ENCODE measurements around the gene FAM20B. TPM values are rescaled to one million over a fixed set of nuclear protein-coding genes. Genes with fewer than 3 reads are reported as not detected.
"Not testable (repeated sequence)": the region's sequence is repeated elsewhere in the genome, so short reads cannot be mapped to it uniquely, and the experiment has no call there.

FAM20B gene
- total RNA-seq = 10 to 100 TPM; 33.1 to 59.0 TPM
- 10 to 100 TPM; 35.4 to 43.6 TPM for polyA plus RNA-seq (ENCODE audit: insufficient read length in 2 of 2)
- long read RNA-seq, donor 1, full-length matches to known transcripts = 1 of 1 reads
- long read RNA-seq, donor 1, partial matches to known transcripts = 0 of 1 reads
- long read RNA-seq, donor 1, other reads (novel, unspliced or antisense) = 0 of 1 reads
- long read RNA-seq, donor 2 = 0 reads
- long read RNA-seq, donor 3, full-length matches to known transcripts = 4 of 4 reads
- long read RNA-seq, donor 3, partial matches to known transcripts = 0 of 4 reads
- long read RNA-seq, donor 3, other reads (novel, unspliced or antisense) = 0 of 4 reads
- long read RNA-seq, donor 4, full-length matches to known transcripts = 1 of 10 reads
- long read RNA-seq, donor 4, partial matches to known transcripts = 9 of 10 reads
- long read RNA-seq, donor 4, other reads (novel, unspliced or antisense) = 0 of 10 reads

- H3K27ac ChIP-seq (ENCODE audit: low read depth, low read length) = peak within 1 kb of the TSS; percentile 75
- peak; percentile 60 to 97 (median 84) for DNase-seq (ENCODE audit: low read depth in 4 of 6, low spot score in 6 of 6)
- no peaks in the 10 kb centered on the region for H3K27me3 ChIP-seq (ENCODE audit: control insufficient read depth, insufficient read depth, low read length)
- H3K36me3 ChIP-seq (ENCODE audit: control insufficient read depth, insufficient read depth, low read length) = no peaks in the 10 kb centered on the region
- peak within 1 kb of the TSS; percentile 71 for H3K4me3 ChIP-seq (ENCODE audit: low read depth, low read length)
- 2% methylated on average over 45 of the region's 58 CpGs for WGBS (ENCODE audit: insufficient coverage)
- peaks cover 13% of the 10 kb centered on the region for H3K4me1 ChIP-seq (ENCODE audit: control insufficient read depth, insufficient read depth, low read length)
- H3K9me3 ChIP-seq (ENCODE audit: control insufficient read depth, insufficient read depth, low read length) = no peaks in the 10 kb centered on the region
Measured at GRCh38 chr1:179025125-179025974, at the start of gene FAM20B. TSS of gene FAM20B (plus strand) at chr1:179025894. CDS start at chr1:179043848, 17,954 bp downstream.

- no peak for DNase-seq (ENCODE audit: low read depth in 4 of 6, low spot score in 6 of 6)
- H3K27me3 ChIP-seq (ENCODE audit: control insufficient read depth, insufficient read depth, low read length) = no peaks in the 10 kb centered on the region
- H3K27ac ChIP-seq (ENCODE audit: low read depth, low read length) = no peak overlapping the region
- WGBS (ENCODE audit: insufficient coverage) = 80% methylated on average over 1 of the region's 2 CpGs
- peaks cover 3% of the 10 kb centered on the region for H3K9me3 ChIP-seq (ENCODE audit: control insufficient read depth, insufficient read depth, low read length)
- no peaks in the 10 kb centered on the region for H3K36me3 ChIP-seq (ENCODE audit: control insufficient read depth, insufficient read depth, low read length)
- H3K4me3 ChIP-seq (ENCODE audit: low read depth, low read length) = no peak overlapping the region
- peaks cover 10% of the 10 kb centered on the region for H3K4me1 ChIP-seq (ENCODE audit: control insufficient read depth, insufficient read depth, low read length)
Measured at GRCh38 chr1:178976541-178976940, 49.2 kb upstream of the FAM20B start.

GRCh38 chr1:178986204-178986603 lies 39.5 kb upstream of the FAM20B start:
- H3K27ac ChIP-seq (ENCODE audit: low read depth, low read length) = no peak overlapping the region
- H3K4me3 ChIP-seq (ENCODE audit: low read depth, low read length) = no peak overlapping the region
- H3K27me3 ChIP-seq (ENCODE audit: control insufficient read depth, insufficient read depth, low read length) = no peaks in the 10 kb centered on the region
- WGBS (ENCODE audit: insufficient coverage) = no CpG with 5 or more reads among the region's 3 CpGs
- H3K36me3 ChIP-seq (ENCODE audit: control insufficient read depth, insufficient read depth, low read length) = no peaks in the 10 kb centered on the region
- DNase-seq (ENCODE audit: low read depth in 4 of 6, low spot score in 6 of 6) = no peak
- no peaks in the 10 kb centered on the region for H3K4me1 ChIP-seq (ENCODE audit: control insufficient read depth, insufficient read depth, low read length)
- H3K9me3 ChIP-seq (ENCODE audit: control insufficient read depth, insufficient read depth, low read length) = no peaks in the 10 kb centered on the region

- not testable (repeated sequence) for H3K4me1 ChIP-seq (ENCODE audit: control insufficient read depth, insufficient read depth, low read length); H3K4me3 ChIP-seq (ENCODE audit: low read depth, low read length); H3K27ac ChIP-seq (ENCODE audit: low read depth, low read length); H3K36me3 ChIP-seq (ENCODE audit: control insufficient read depth, insufficient read depth, low read length); DNase-seq (ENCODE audit: low read depth in 4 of 6, low spot score in 6 of 6); H3K27me3 ChIP-seq (ENCODE audit: control insufficient read depth, insufficient read depth, low read length); H3K9me3 ChIP-seq (ENCODE audit: control insufficient read depth, insufficient read depth, low read length)
- no CpG with 5 or more reads among the region's 2 CpGs for WGBS (ENCODE audit: insufficient coverage)
Measured at GRCh38 chr1:178988198-178988597, 37.5 kb upstream of the FAM20B start.

GRCh38 chr1:178993559-178993958 lies 32.1 kb upstream of the FAM20B start:
- H3K9me3 ChIP-seq (ENCODE audit: control insufficient read depth, insufficient read depth, low read length) = peaks cover 5% of the 10 kb centered on the region
- no peak overlapping the region for H3K27ac ChIP-seq (ENCODE audit: low read depth, low read length)
- H3K27me3 ChIP-seq (ENCODE audit: control insufficient read depth, insufficient read depth, low read length) = no peaks in the 10 kb centered on the region
- H3K4me3 ChIP-seq (ENCODE audit: low read depth, low read length) = no peak overlapping the region
- DNase-seq (ENCODE audit: low read depth in 4 of 6, low spot score in 6 of 6) = no peak
- H3K4me1 ChIP-seq (ENCODE audit: control insufficient read depth, insufficient read depth, low read length) = no peaks in the 10 kb centered on the region
- no CpG with 5 or more reads among the region's 1 CpG for WGBS (ENCODE audit: insufficient coverage)
- H3K36me3 ChIP-seq (ENCODE audit: control insufficient read depth, insufficient read depth, low read length) = no peaks in the 10 kb centered on the region

GRCh38 chr1:178997428-178997827 lies 28.3 kb upstream of the FAM20B start:
- Histone ChIP-seq H3K4me1 (ENCODE audit: control insufficient read depth, insufficient read depth, low read length) (peaks cover 5% of the 10 kb centered on the region), H3K4me3 (ENCODE audit: low read depth, low read length) (no peak overlapping the region), H3K9me3 (ENCODE audit: control insufficient read depth, insufficient read depth, low read length) (peaks cover 5% of the 10 kb centered on the region), H3K27me3 (ENCODE audit: control insufficient read depth, insufficient read depth, low read length) (no peaks in the 10 kb centered on the region), H3K36me3 (ENCODE audit: control insufficient read depth, insufficient read depth, low read length) (no peaks in the 10 kb centered on the region), H3K27ac (ENCODE audit: low read depth, low read length) (no peak overlapping the region)
- no peak for DNase-seq (ENCODE audit: low read depth in 4 of 6, low spot score in 6 of 6)
- WGBS (ENCODE audit: insufficient coverage) = no CpG with 5 or more reads among the region's 1 CpG

GRCh38 chr1:178998295-178998694 lies 27.4 kb upstream of the FAM20B start:
- WGBS (ENCODE audit: insufficient coverage) = 92% methylated on average over 2 of the region's 3 CpGs
- Histone ChIP-seq H3K36me3 (ENCODE audit: control insufficient read depth, insufficient read depth, low read length) (no peaks in the 10 kb centered on the region), H3K4me1 (ENCODE audit: control insufficient read depth, insufficient read depth, low read length) (peaks cover 11% of the 10 kb centered on the region), H3K9me3 (ENCODE audit: control insufficient read depth, insufficient read depth, low read length) (peaks cover 5% of the 10 kb centered on the region), H3K27me3 (ENCODE audit: control insufficient read depth, insufficient read depth, low read length) (no peaks in the 10 kb centered on the region), H3K27ac (ENCODE audit: low read depth, low read length) (no peak overlapping the region), H3K4me3 (ENCODE audit: low read depth, low read length) (no peak overlapping the region)
- no peak for DNase-seq (ENCODE audit: low read depth in 4 of 6, low spot score in 6 of 6)

- Histone ChIP-seq H3K9me3 (ENCODE audit: control insufficient read depth, insufficient read depth, low read length) (peaks cover 2% of the 10 kb centered on the region), H3K36me3 (ENCODE audit: control insufficient read depth, insufficient read depth, low read length) (no peaks in the 10 kb centered on the region), H3K4me1 (ENCODE audit: control insufficient read depth, insufficient read depth, low read length) (peaks cover 11% of the 10 kb centered on the region), H3K4me3 (ENCODE audit: low read depth, low read length) (no peak overlapping the region), H3K27ac (ENCODE audit: low read depth, low read length) (no peak overlapping the region), H3K27me3 (ENCODE audit: control insufficient read depth, insufficient read depth, low read length) (no peaks in the 10 kb centered on the region)
- WGBS (ENCODE audit: insufficient coverage) = 100% methylated on average over 1 of the region's 5 CpGs
- DNase-seq (ENCODE audit: low read depth in 4 of 6, low spot score in 6 of 6) = no peak
Measured at GRCh38 chr1:178999061-178999460, 26.6 kb upstream of the FAM20B start.

- Histone ChIP-seq H3K27ac (ENCODE audit: low read depth, low read length) (no peak overlapping the region), H3K4me1 (ENCODE audit: control insufficient read depth, insufficient read depth, low read length) (peaks cover 11% of the 10 kb centered on the region), H3K27me3 (ENCODE audit: control insufficient read depth, insufficient read depth, low read length) (no peaks in the 10 kb centered on the region), H3K36me3 (ENCODE audit: control insufficient read depth, insufficient read depth, low read length) (no peaks in the 10 kb centered on the region), H3K9me3 (ENCODE audit: control insufficient read depth, insufficient read depth, low read length) (no peaks in the 10 kb centered on the region), H3K4me3 (ENCODE audit: low read depth, low read length) (no peak overlapping the region)
- WGBS (ENCODE audit: insufficient coverage) = no CpG with 5 or more reads among the region's 1 CpG
- no peak for DNase-seq (ENCODE audit: low read depth in 4 of 6, low spot score in 6 of 6)
Measured at GRCh38 chr1:179001451-179001850, 24.2 kb upstream of the FAM20B start.

Data from spinal cord (tissue), 10 donors.